NCI-H510A treated with DMSO at 0.1 percent for 48 hours (cell line): Measurements from ENCODE around the gene IGFALS.

Experiments
- DNase-seq: peaks from one replicate; lab custom pipeline; 2025; lab: John Stamatoyannopoulos, UW

Gene IGFALS

GRCh38 chr16:1793578-1794220 is at the start of gene IGFALS:
IGFALS (minus strand) TSS chr16:1793705; CDS start chr16:1793652, 53 bp downstream.
- no peak for DNase-seq

GRCh38 chr16:1839554-1839953 is 46.0 kb upstream of the IGFALS start:
- no peak for DNase-seq

- no peak for DNase-seq
Measured at GRCh38 chr16:1834096-1834495, 40.6 kb upstream of the IGFALS start.

- peak; percentile 93 for DNase-seq
Measured at GRCh38 chr16:1832838-1833454, 39.4 kb upstream of the IGFALS start.

GRCh38 chr16:1831186-1832075 is 37.9 kb upstream of the IGFALS start:
- DNase-seq, result no peak

GRCh38 chr16:1830213-1830612 is 36.7 kb upstream of the IGFALS start:
- DNase-seq, result no peak

GRCh38 chr16:1828645-1829410 is 35.3 kb upstream of the IGFALS start:
- no peak for DNase-seq

GRCh38 chr16:1826691-1827573 is 33.4 kb upstream of the IGFALS start, which contains the start of the genes FAHD1 and HAGH:
FAHD1 (plus strand) TSS chr16:1827206; CDS start chr16:1827239, 33 bp downstream.
HAGH (minus strand) TSS chr16:1826825; CDS start chr16:1826787, 38 bp downstream.
- DNase-seq, result peak; percentile 75

- no peak for DNase-seq
Measured at GRCh38 chr16:1825864-1826690, 32.6 kb upstream of the IGFALS start.

GRCh38 chr16:1825381-1825863 is 31.9 kb upstream of the IGFALS start:
- no peak for DNase-seq

- DNase-seq, result no peak
Measured at GRCh38 chr16:1823821-1824220, 30.3 kb upstream of the IGFALS start.

- DNase-seq, result no peak
Measured at GRCh38 chr16:1822801-1823200, 29.3 kb upstream of the IGFALS start.

GRCh38 chr16:1821861-1822611 is 28.5 kb upstream of the IGFALS start:
- no peak for DNase-seq

GRCh38 chr16:1820946-1821290 is 27.4 kb upstream of the IGFALS start:
- DNase-seq, result no peak

- DNase-seq, result no peak
Measured at GRCh38 chr16:1820096-1820945, 26.8 kb upstream of the IGFALS start.

GRCh38 chr16:1819611-1820010 is 26.1 kb upstream of the IGFALS start:
- no peak for DNase-seq

GRCh38 chr16:1818873-1819525 is 25.5 kb upstream of the IGFALS start:
- DNase-seq, result no peak
